ENCODE measurements around the gene GFI1B.

DNA sequence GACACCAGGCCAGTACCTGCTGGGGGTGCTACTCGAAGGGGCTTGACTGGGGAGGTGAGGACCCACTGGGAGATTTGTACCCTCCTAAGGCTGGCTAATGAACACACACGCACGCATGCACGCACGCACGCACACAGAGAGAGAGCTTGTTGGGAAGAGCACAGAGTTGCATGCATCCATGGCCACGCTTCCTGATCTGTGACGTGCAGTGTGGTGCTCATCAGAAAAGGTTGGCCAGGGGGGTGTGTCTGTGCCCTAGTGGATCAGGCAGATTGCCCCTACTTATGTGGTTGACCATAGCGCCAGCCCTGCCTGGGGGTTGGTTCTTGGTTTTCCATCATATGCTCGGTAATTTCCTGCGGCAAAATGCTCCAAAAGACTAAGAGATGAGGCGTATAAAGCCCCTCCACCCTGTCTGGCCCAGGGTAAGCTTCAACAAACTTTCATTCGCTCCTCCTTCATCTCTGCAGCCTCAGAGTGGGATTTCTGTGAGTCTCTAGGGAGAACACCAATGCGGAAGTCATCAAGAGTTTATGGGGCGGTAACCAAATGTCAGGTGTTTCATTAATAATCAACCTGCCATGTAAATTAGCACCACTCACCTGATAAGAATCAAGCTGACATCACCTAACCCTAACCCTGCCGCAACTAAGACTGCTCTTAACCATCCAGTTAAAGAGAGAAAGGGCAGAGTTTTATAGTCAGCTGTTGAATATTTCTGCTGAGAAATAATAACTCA is 8.0 kb upstream of the GFI1B start:
- TF ChIP-seq CTCF (IDR thresholded peaks at IDR 0.05) (no peak), POLR2A (IDR thresholded peaks at IDR 0.05) (no peak)

Measured in lower leg skin (tissue), 3 donors.